ENCODE results near the gene DVL1. TPM values are rescaled to one million over a fixed set of nuclear protein-coding genes. Genes with fewer than 3 reads are reported as not detected.
A peak's percentile ranks its signal among the peaks of the same experiment; 100 is the strongest.

The DVL1 gene
- total RNA-seq, 6 donors from 2014 or later: 71.8 to 205 (median 90.6) TPM

DNA sequence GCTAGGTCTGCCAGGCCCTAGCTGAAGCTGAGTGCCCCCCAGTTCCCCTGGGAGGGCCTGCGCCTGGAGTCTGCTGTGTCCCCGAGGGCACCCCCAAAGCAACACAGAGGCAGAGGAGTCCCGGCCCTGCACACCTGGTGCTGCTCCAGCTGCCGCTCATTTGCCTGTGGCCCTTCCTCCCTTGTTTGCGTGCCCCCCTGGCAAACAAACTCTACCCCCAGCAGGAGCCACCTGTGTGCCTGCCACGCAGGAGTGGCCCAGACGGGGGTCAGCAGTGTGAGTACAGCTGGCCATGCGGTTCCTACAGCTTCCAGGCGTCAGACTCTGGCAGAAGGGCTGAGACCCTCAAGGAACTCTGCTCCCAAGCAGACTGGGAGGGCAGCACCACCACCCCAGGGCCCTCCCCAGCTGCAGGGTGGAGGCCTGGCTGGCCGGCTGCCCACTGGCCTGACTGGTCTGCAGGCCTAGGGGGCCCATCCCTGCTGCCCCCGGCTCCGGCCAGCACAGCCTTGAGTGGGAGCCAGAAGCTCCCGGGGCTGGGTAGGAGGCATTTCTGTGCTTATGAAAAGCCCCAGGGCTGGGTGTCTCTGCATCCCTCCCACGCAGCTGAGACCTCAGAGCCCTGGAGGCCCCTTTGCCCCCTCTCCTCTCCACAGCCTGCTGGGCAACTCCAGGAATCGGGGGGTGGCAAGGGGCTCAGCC lies 18.7 kb downstream of the DVL1 start:
- Histone ChIP-seq H3K27me3 (no peaks in the 10 kb centered on the region), H3K27ac (peak overlapping the region in 1 of 4 donors; percentile 35), H3K4me1 (peaks cover 12 to 46% (median 23%) of the 10 kb centered on the region in 4 donors), H3K9me3 (no peaks in the 10 kb centered on the region), H3K36me3 (peaks cover 0 to 34% (median 19%) of the 10 kb centered on the region in 4 donors), H3K4me3 (no peak overlapping the region)
- peak in 1 of 2 donors; percentile 7 for ATAC-seq (ENCODE audit: low FRiP score in 2 of 2)
- no peak for TF ChIP-seq EP300 (IDR thresholded peaks at IDR 0.05)
- no peak for TF ChIP-seq CTCF (IDR thresholded peaks at IDR 0.05)
- no peak for TF ChIP-seq POLR2AphosphoS5 (IDR thresholded peaks at IDR 0.05)
- no peak for TF ChIP-seq POLR2A (IDR thresholded peaks at IDR 0.05)
- WGBS, 2 donors: 61 to 77% methylated on average over 5 to 13 of the region's 15 CpGs
- DNase-seq: peak in 1 of 2 donors; percentile 72

- H3K36me3 ChIP-seq: peaks cover 0 to 29% (median 19%) of the 10 kb centered on the region in 4 donors
- no peak overlapping the region for H3K4me3 ChIP-seq
- H3K27me3 ChIP-seq: no peaks in the 10 kb centered on the region
- peak in 1 of 2 donors; percentile 71 for DNase-seq
- no peaks in the 10 kb centered on the region for H3K9me3 ChIP-seq
- ATAC-seq (ENCODE audit: low FRiP score in 2 of 2): no peak
- H3K27ac ChIP-seq: no peak overlapping the region
- TF ChIP-seq POLR2A (IDR thresholded peaks at IDR 0.05) (no peak), POLR2AphosphoS5 (IDR thresholded peaks at IDR 0.05) (no peak), CTCF (IDR thresholded peaks at IDR 0.05) (no peak), EP300 (IDR thresholded peaks at IDR 0.05) (no peak)
- 93 to 94% methylated on average over 40 to 53 of the region's 58 CpGs for WGBS, 2 donors
- H3K4me1 ChIP-seq: peaks cover 17 to 53% (median 28%) of the 10 kb centered on the region in 4 donors
Observed at GRCh38 chr1:1329304-1330210, 19.7 kb downstream of the DVL1 start.

GRCh38 chr1:1328254-1328653 lies 21.0 kb downstream of the DVL1 start:
- H3K9me3 ChIP-seq: no peaks in the 10 kb centered on the region
- ATAC-seq (ENCODE audit: low FRiP score in 2 of 2): no peak
- H3K36me3 ChIP-seq: peaks cover 0 to 29% (median 19%) of the 10 kb centered on the region in 4 donors
- no peak overlapping the region for H3K27ac ChIP-seq
- H3K4me3 ChIP-seq: no peak overlapping the region
- no peaks in the 10 kb centered on the region for H3K27me3 ChIP-seq
- H3K4me1 ChIP-seq: peaks cover 22 to 62% (median 32%) of the 10 kb centered on the region in 4 donors
- WGBS, 2 donors: 96% methylated on average over 8 of the region's 15 CpGs; no CpG with 5 or more reads in 1 of the 2 donors
- DNase-seq: peak in 1 of 2 donors; percentile 76
- TF ChIP-seq CTCF (IDR thresholded peaks at IDR 0.05) (no peak), EP300 (IDR thresholded peaks at IDR 0.05) (no peak), POLR2A (IDR thresholded peaks at IDR 0.05) (no peak), POLR2AphosphoS5 (IDR thresholded peaks at IDR 0.05) (no peak)

- TF ChIP-seq EP300 (IDR thresholded peaks at IDR 0.05) (no peak), POLR2A (IDR thresholded peaks at IDR 0.05) (no peak), CTCF (IDR thresholded peaks at IDR 0.05) (no peak), POLR2AphosphoS5 (IDR thresholded peaks at IDR 0.05) (no peak)
- DNase-seq (no peak), ATAC-seq (ENCODE audit: low FRiP score in 2 of 2) (no peak)
- no peaks in the 10 kb centered on the region for H3K9me3 ChIP-seq
- peaks cover 29 to 61% (median 39%) of the 10 kb centered on the region in 4 donors for H3K4me1 ChIP-seq
- H3K36me3 ChIP-seq: peaks cover 0 to 29% (median 19%) of the 10 kb centered on the region in 4 donors
- H3K27me3 ChIP-seq: no peaks in the 10 kb centered on the region
- WGBS, 2 donors: 93% methylated on average over 31 to 34 of the region's 40 CpGs
- no peak overlapping the region for H3K4me3 ChIP-seq
- H3K27ac ChIP-seq: no peak overlapping the region
Observed at GRCh38 chr1:1327291-1327690, 21.9 kb downstream of the DVL1 start.

Measured in upper lobe of left lung (tissue), 6 donors.